Astrocyte (in vitro differentiated cells and primary cell): Measurements from ENCODE around the gene SLIT3. TPM values are rescaled to one million over a fixed set of nuclear protein-coding genes. Genes with fewer than 3 reads are reported as not detected.

Source experiments
- DNase-seq: peaks from one replicate; pipeline ENCODE4 v3.0.0-alpha.2; 2010; ENCODE audit warnings: low read depth
- FAIRE-seq: peaks from 2 replicates; lab custom pipeline; 2011; peaks lifted over from hg19 to GRCh38; lab: Jason Lieb, UNC
- H2AFZ ChIP-seq: 2 replicates; pipeline ENCODE4 v1.6.0; 2012; ENCODE audit warnings: low read depth, low read length, inconsistent platforms
- H3K27ac ChIP-seq: 2 replicates; pipeline ENCODE4 v1.5.1; 2011; ENCODE audit warnings: low read depth, low read length, inconsistent platforms
- H3K27me3 ChIP-seq: 2 replicates; pipeline ENCODE4 v1.6.0; 2011; ENCODE audit warnings: low read length, inconsistent platforms; ENCODE audit not compliant: insufficient read depth
- H3K36me3 ChIP-seq: 2 replicates; pipeline ENCODE4 v1.5.1; 2011; ENCODE audit warnings: low read length, inconsistent platforms; ENCODE audit not compliant: insufficient read depth
- H3K4me1 ChIP-seq: 2 replicates; pipeline ENCODE4 v1.5.1; 2011; ENCODE audit warnings: low read length, inconsistent platforms; ENCODE audit not compliant: insufficient read depth
- H3K4me2 ChIP-seq: 2 replicates; pipeline ENCODE4 v1.6.0; 2012; ENCODE audit warnings: low read length, inconsistent platforms
- H3K4me3 ChIP-seq: 2 replicates; pipeline ENCODE4 v1.5.1; 2011; ENCODE audit warnings: low read depth, mild to moderate bottlenecking, low read length, inconsistent platforms; ENCODE audit not compliant: insufficient read depth
- H3K79me2 ChIP-seq: 2 replicates; pipeline ENCODE4 v1.6.0; 2012; ENCODE audit warnings: mild to moderate bottlenecking, low read length, inconsistent platforms; ENCODE audit not compliant: insufficient read depth
- H3K9ac ChIP-seq: 2 replicates; pipeline ENCODE4 v1.6.0; 2012; ENCODE audit warnings: mild to moderate bottlenecking, low read length, inconsistent platforms
- H3K9me3 ChIP-seq: 2 replicates; pipeline ENCODE4 v1.5.1; 2012; ENCODE audit warnings: low read depth, mild to moderate bottlenecking, low read length, inconsistent platforms; ENCODE audit not compliant: insufficient read depth
- H4K20me1 ChIP-seq: 2 replicates; pipeline ENCODE4 v1.6.0; 2012; ENCODE audit warnings: low read length, inconsistent platforms; ENCODE audit not compliant: insufficient read depth
- H3K27ac Mint-ChIP-seq: one replicate; pipeline ENCODE4 v1.8.0; 2021; ENCODE audit warnings: mild to moderate bottlenecking, mixed read lengths; ENCODE audit not compliant: unreplicated experiment
- H3K27me3 Mint-ChIP-seq: one replicate; pipeline ENCODE4 v1.8.0; 2021; ENCODE audit warnings: low read depth, mixed read lengths; ENCODE audit not compliant: unreplicated experiment
- H3K36me3 Mint-ChIP-seq: one replicate; pipeline ENCODE4 v1.8.0; 2021; ENCODE audit warnings: low read depth, mixed read lengths; ENCODE audit not compliant: unreplicated experiment
- H3K4me1 Mint-ChIP-seq: one replicate; pipeline ENCODE4 v1.8.0; 2021; ENCODE audit warnings: low read depth, mixed read lengths; ENCODE audit not compliant: unreplicated experiment
- H3K4me3 Mint-ChIP-seq: one replicate; pipeline ENCODE4 v1.8.0; 2021; ENCODE audit warnings: mild to moderate bottlenecking, moderate library complexity, mixed read lengths; ENCODE audit not compliant: unreplicated experiment
- H3K9me3 Mint-ChIP-seq: one replicate; pipeline ENCODE4 v1.8.0; 2021; ENCODE audit warnings: mild to moderate bottlenecking, mixed read lengths; ENCODE audit not compliant: unreplicated experiment
- CTCF ChIP-seq: IDR thresholded peaks from 2 replicates; pipeline ENCODE4 v1.5.1; 2011; ENCODE audit warnings: low read depth, mild to moderate bottlenecking, inconsistent platforms, low read length, moderate library complexity; ENCODE audit not compliant: insufficient read depth
- EZH2 ChIP-seq: IDR thresholded peaks from 2 replicates; pipeline ENCODE4 v1.6.1; 2012; ENCODE audit warnings: mild to moderate bottlenecking, low read length, inconsistent platforms; ENCODE audit not compliant: insufficient read depth
- total RNA-seq: library from RNA; stranded (reverse); gene quantifications from 2 replicates; pipeline ENCODE4 v1.2.1, GENCODE V29; 2021

SLIT3 gene
- total RNA-seq, 1 donor from 2014 or later = 20.7 TPM

DNA sequence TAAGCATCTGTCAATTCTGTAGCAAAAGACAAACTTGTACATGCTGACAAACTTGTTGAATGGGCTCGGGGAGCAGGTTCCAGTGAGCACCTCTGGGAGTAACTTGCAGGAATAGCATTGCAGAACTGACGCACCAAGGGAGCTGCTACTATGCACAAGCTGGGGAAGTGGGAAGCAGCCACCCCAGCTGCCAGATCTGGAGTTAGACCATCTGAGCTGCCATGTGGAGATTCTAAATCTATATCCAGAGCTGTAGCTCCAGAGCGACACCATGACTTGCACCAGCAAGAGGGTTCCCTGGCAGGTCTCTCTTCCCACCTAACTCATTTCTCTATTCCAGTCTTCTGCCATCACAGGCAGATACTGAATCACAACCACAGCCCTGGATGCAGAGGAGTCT is 375.8 kb downstream of the SLIT3 start:
- FAIRE-seq = no peak

DNA sequence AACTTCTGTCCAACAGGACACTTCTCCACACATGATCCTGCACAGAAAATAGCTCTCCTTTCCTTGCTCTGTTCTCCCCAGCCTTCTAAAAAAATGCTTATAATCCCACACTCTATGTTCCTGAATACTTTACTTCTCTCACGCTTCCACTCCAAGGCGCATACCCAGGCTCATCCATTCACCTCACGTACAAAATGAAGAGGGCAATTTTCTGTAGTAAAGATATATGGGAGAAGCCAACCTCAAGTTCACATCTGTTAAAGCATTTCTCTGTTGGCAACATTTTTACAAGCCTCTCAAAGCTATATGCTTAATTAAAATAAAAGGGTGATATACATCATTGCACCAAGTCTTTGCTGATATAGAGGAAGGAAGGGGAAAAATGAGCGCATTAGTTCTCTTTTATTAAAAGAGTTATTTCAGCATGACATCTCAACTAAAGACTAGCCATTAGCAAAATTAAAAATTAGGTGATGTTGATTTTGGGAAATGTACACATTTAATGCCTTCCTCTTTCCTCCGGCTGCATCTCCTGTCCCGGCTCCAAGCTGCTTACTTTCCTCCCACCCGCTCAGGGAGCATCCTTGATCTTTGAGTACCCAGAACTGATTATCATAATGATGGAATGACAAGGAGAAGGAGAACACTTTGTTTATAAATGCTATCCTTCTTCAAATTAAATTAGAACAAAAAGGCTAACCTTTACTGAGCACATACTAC is 379.6 kb downstream of the SLIT3 start:
- TF ChIP-seq EZH2 (no peak), CTCF (no peak)
- no peaks in the 10 kb centered on the region for H3K9me3 ChIP-seq
- H2AFZ ChIP-seq = no peak overlapping the region
- no peak overlapping the region for H3K4me2 ChIP-seq
- H3K4me1 ChIP-seq = no peaks in the 10 kb centered on the region
- Mint-ChIP-seq H3K4me1 (peaks cover 8% of the 10 kb centered on the region), H3K4me3 (no peak overlapping the region), H3K27me3 (peaks cover 36% of the 10 kb centered on the region), H3K27ac (no peak overlapping the region), H3K36me3 (no peaks in the 10 kb centered on the region), H3K9me3 (no peaks in the 10 kb centered on the region)
- peaks cover 7% of the 10 kb centered on the region for H3K27me3 ChIP-seq
- DNase-seq = no peak
- no peaks in the 10 kb centered on the region for H3K36me3 ChIP-seq
- no peaks in the 10 kb centered on the region for H3K79me2 ChIP-seq
- H3K9ac ChIP-seq = no peak overlapping the region
- H4K20me1 ChIP-seq = no peaks in the 10 kb centered on the region
- no peak for FAIRE-seq
- no peak overlapping the region for H3K4me3 ChIP-seq
- no peak overlapping the region for H3K27ac ChIP-seq

More for the DNA sequence above, 375.8 kb downstream of the SLIT3 start:
- no peaks in the 10 kb centered on the region for H3K36me3 ChIP-seq
- no peak overlapping the region for H3K9ac ChIP-seq
- no peaks in the 10 kb centered on the region for H4K20me1 ChIP-seq
- H3K4me2 ChIP-seq = no peak overlapping the region
- no peak for DNase-seq
- peaks cover 7% of the 10 kb centered on the region for H3K27me3 ChIP-seq
- Mint-ChIP-seq H3K4me3 (no peak overlapping the region), H3K36me3 (no peaks in the 10 kb centered on the region), H3K9me3 (no peaks in the 10 kb centered on the region), H3K27ac (no peak overlapping the region), H3K27me3 (peaks cover 43% of the 10 kb centered on the region), H3K4me1 (peaks cover 4% of the 10 kb centered on the region)
- H3K4me1 ChIP-seq = no peaks in the 10 kb centered on the region
- no peak overlapping the region for H2AFZ ChIP-seq
- no peak for TF ChIP-seq CTCF
- no peaks in the 10 kb centered on the region for H3K79me2 ChIP-seq
- H3K4me3 ChIP-seq = no peak overlapping the region
- H3K9me3 ChIP-seq = no peaks in the 10 kb centered on the region
- no peak overlapping the region for H3K27ac ChIP-seq
